HCT116 (cell line): ENCODE results near the gene NFKB2. TPM values are rescaled to one million over a fixed set of nuclear protein-coding genes. Genes with fewer than 3 reads are reported as not detected.

ENCODE experiments used
- ATAC-seq: fragments of 200-7000 bp; cut with Tn5 transposase; 2 replicates; pipeline ENCODE4 v1.9.1; 2020; ENCODE audit warnings: mild to moderate bottlenecking, moderate library complexity
- BruUV-seq: library from RNA; stranded (reverse); fragments of 400-500 nt; replicated peaks from 2 replicates; lab custom pipeline; 2021; lab: Mats Ljungman, UMichigan
- CTCF ChIA-PET: fragments of 300-600 bp; sonication (Branson Sonifier 250); formaldehyde crosslinking; loops from one replicate; lab custom pipeline; 2021; ENCODE audit warnings: antibody characterized with exemption; lab: Charles Lee
- POLR2A ChIA-PET: fragments of 300-600, 350-600 bp; sonication (Branson Sonifier 250); formaldehyde crosslinking; loops from one replicate; lab custom pipeline; 2021; ENCODE audit warnings: antibody characterized with exemption; lab: Charles Lee
- RAD21 ChIA-PET, 2 experiments: fragments of 300-600 bp; sonication (Branson Sonifier 250); formaldehyde crosslinking; loops; one replicate each; lab custom pipeline; 2023; ENCODE audit warnings: low total read pairs in 2 of 2; ENCODE audit not compliant: uncharacterized antibody in 2 of 2, unreplicated experiment in 2 of 2, low non-redundant PET in 1 of 2; lab: Charles Lee
- DNase-seq: peaks from one replicate; pipeline ENCODE4 v3.0.0-alpha.2; 2010; ENCODE audit warnings: low read depth, low spot score
- H2AFZ ChIP-seq: fragments of 200-600 bp; shearing (Covaris generic), sonication (generic); 2 replicates; pipeline ENCODE4 v1.6.1; 2017; ENCODE audit warnings: low read depth, mixed run types, mixed read lengths, antibody characterized with exemption, low read length; ENCODE audit not compliant: poor library complexity, severe bottlenecking
- H3K27ac ChIP-seq: 2 replicates; pipeline ENCODE4 v1.5.1; 2012; ENCODE audit warnings: low read depth, low read length
- H3K27me3 ChIP-seq: fragments of 200-600 bp; sonication (generic); 2 replicates; pipeline ENCODE4 v1.6.1; 2016; ENCODE audit warnings: mixed run types, low read length, mixed read lengths; ENCODE audit not compliant: insufficient read depth
- H3K36me3 ChIP-seq, 2 experiments: fragments of 200-500 bp in 1 of 2; fragments of 200-600 bp in 1 of 2; sonication (Bioruptor generic) in 1 of 2; sonication (generic) in 1 of 2; 2 replicates each; pipeline versions ENCODE4 v1.5.1 to v1.6.1; 2014 to 2016; ENCODE audit warnings: low read length in 2 of 2, inconsistent platforms in 1 of 2, mixed read lengths in 1 of 2, mixed run types in 1 of 2; ENCODE audit not compliant: insufficient read depth in 2 of 2, control insufficient read depth in 1 of 2
- H3K4me1 ChIP-seq, 2 experiments: fragments of 200-600 bp in 1 of 2; sonication (generic) in 1 of 2; 2 replicates each; pipeline versions ENCODE4 v1.5.1 to v1.6.1; 2012 to 2017; ENCODE audit warnings: low read length in 2 of 2, inconsistent platforms in 1 of 2, mild to moderate bottlenecking in 1 of 2, mixed read lengths in 1 of 2, mixed run types in 1 of 2, moderate library complexity in 1 of 2; ENCODE audit not compliant: insufficient read depth in 2 of 2, control insufficient read depth in 1 of 2
- H3K4me2 ChIP-seq: fragments of 200-600 bp; sonication (generic); 2 replicates; pipeline ENCODE4 v1.6.1; 2017; ENCODE audit warnings: mixed run types, low read length, mixed read lengths
- H3K4me3 ChIP-seq, 2 experiments: fragments of 200-600 bp in 1 of 2; sonication (generic) in 1 of 2; replicated peaks in 1 of 2; 2 replicates each; pipeline ENCODE4 v1.5.1; 2011 to 2016; ENCODE audit warnings: low read length in 2 of 2, control low read depth in 1 of 2, low read depth in 1 of 2, mild to moderate bottlenecking in 1 of 2, mixed read lengths in 1 of 2, mixed run types in 1 of 2
- H3K79me2 ChIP-seq: fragments of 200-600 bp; sonication (generic); 2 replicates; pipeline ENCODE4 v1.6.1; 2017; ENCODE audit warnings: mild to moderate bottlenecking, mixed run types, low read length, moderate library complexity, mixed read lengths; ENCODE audit not compliant: insufficient read depth
- H3K9ac ChIP-seq: fragments of 200-600 bp; sonication (generic); 2 replicates; pipeline ENCODE4 v1.6.1; 2016; ENCODE audit warnings: low read length, mixed read lengths
- H3K9me2 ChIP-seq: fragments of 200-600 bp; sonication (generic), shearing (Covaris generic); 2 replicates; pipeline ENCODE4 v1.6.1; 2017; ENCODE audit warnings: mixed run types, mild to moderate bottlenecking, moderate library complexity; ENCODE audit not compliant: insufficient read depth
- H3K9me3 ChIP-seq, 2 experiments: fragments of 200-500 bp in 1 of 2; fragments of 200-600 bp in 1 of 2; sonication (Bioruptor generic) in 1 of 2; sonication (generic) in 1 of 2; 2 replicates each; pipeline ENCODE4 v1.6.1; 2014 to 2017; ENCODE audit warnings: low read length in 2 of 2, mixed read lengths in 2 of 2, inconsistent platforms in 1 of 2, low read depth in 1 of 2, mild to moderate bottlenecking in 1 of 2, mixed run types in 1 of 2, moderate library complexity in 1 of 2; ENCODE audit not compliant: control insufficient read depth in 1 of 2, insufficient read depth in 1 of 2
- H4K20me1 ChIP-seq: fragments of 200-600 bp; sonication (generic), shearing (Covaris generic); 2 replicates; pipeline ENCODE4 v1.6.1; 2017; ENCODE audit warnings: mixed run types, mild to moderate bottlenecking, moderate library complexity; ENCODE audit not compliant: insufficient read depth
- CBX3 ChIP-seq: IDR thresholded peaks from 2 replicates; pipeline ENCODE4 v1.6.1; 2012; ENCODE audit warnings: low read depth
- CEBPB ChIP-seq: IDR thresholded peaks from 2 replicates; pipeline ENCODE4 v1.6.1; 2012; ENCODE audit warnings: low read depth
- EGR1 ChIP-seq: IDR thresholded peaks from 2 replicates; pipeline ENCODE4 v1.6.1; 2012; ENCODE audit warnings: low read depth
- EZH2phosphoT487 ChIP-seq: fragments of 200-600 bp; IDR thresholded peaks from 2 replicates; pipeline ENCODE4 v1.6.1; 2018; ENCODE audit warnings: antibody characterized with exemption, borderline replicate concordance
- RAD21 ChIP-seq: IDR thresholded peaks from 2 replicates; pipeline ENCODE4 v1.6.1; 2012; ENCODE audit warnings: low read depth, mild to moderate bottlenecking
- SP1 ChIP-seq: IDR thresholded peaks from 2 replicates; pipeline ENCODE4 v1.6.1; 2012; ENCODE audit warnings: low read depth
- SRF ChIP-seq: IDR thresholded peaks from 2 replicates; pipeline ENCODE4 v1.6.1; 2012; ENCODE audit warnings: low read depth
- TCF7L2 ChIP-seq: IDR thresholded peaks from 2 replicates; pipeline ENCODE4 v1.7.0; 2011; ENCODE audit warnings: borderline replicate concordance, inconsistent platforms; ENCODE audit not compliant: insufficient read depth, insufficient read length; ENCODE audit errors: extremely low read depth
- intact Hi-C: fragments of 100-400 bp; cut with micrococcal nuclease; formaldehyde crosslinking; loops from 2 replicates; pipeline ENCODE4 v1.10.0; 2022
- total RNA-seq: library from RNA; stranded (reverse); gene quantifications from one replicate; pipeline ENCODE4 v1.2.1, GENCODE V29; 2021; ENCODE audit not compliant: unreplicated experiment
- TF ChIP-seq, protein P1 (sequence below), 3 experiments: fragments of 200-600 bp in 1 of 3; sonication (generic) in 1 of 3; IDR thresholded peaks in 2 of 3; conservative IDR thresholded peaks in 1 of 3; 2 replicates each; pipeline ENCODE4 v1.5.1; 2012 to 2017; ENCODE audit warnings: low read depth in 2 of 3, low read length in 2 of 3, antibody characterized with exemption in 1 of 3, borderline replicate concordance in 1 of 3, control low read depth in 1 of 3, mild to moderate bottlenecking in 1 of 3, mixed read lengths in 1 of 3, mixed run types in 1 of 3, moderate library complexity in 1 of 3; ENCODE audit not compliant: insufficient read depth in 1 of 3
- TF ChIP-seq, protein P2 (sequence below): IDR thresholded peaks from 2 replicates; pipeline ENCODE4 v1.6.1; 2012; ENCODE audit warnings: low read depth

The NFKB2 gene
- total RNA-seq, 1 experiment from 2014 or later = 115 TPM

DNA sequence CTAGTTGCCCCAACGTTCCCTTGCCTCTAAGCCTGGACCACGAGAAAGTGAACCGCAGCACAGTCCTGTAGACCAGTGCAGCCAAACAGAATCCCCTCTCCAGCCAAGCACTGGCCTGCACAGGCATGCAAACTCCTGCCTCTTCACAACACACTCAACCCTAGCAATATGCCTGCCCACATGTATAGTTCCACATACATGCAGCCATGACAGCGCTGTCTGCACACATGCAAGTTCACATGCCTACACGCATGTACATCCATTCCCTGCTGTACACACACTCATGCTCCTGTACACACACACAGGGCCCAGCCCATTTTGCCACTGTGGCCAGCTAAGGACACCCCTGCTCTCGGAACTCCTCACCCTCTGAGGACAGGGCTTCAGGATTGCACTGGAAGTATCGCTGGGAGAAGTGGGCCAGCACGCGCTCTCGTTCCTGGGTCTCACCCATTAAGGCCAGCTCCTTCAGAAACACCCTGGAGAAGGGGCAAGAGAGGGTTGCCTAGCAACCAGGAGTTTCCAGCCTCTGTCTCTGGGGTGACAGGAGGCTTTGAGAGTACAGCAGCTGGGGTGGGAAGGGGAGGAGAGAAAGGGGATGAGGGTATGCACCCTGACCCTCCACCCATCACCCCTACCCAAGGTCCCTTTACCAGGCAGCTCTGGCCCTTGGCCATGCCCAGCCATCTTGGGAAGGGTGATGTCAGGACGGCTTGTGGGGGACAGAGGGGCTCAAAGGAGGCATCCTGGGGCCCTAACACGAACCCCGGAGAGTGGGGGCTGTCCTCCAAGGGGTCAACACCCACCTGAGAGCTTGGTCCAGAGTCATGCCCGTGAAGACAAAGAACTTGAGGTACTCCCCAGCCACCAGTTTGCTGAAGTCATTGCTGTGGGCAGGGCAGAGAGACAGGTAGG lies 16.1 kb downstream of the NFKB2 start:
- Histone ChIP-seq H3K4me1 (peaks cover 11 to 21% of the 10 kb centered on the region in 2 experiments), H2AFZ (no peak overlapping the region), H4K20me1 (no peaks in the 10 kb centered on the region), H3K27ac (no peak overlapping the region), H3K4me2 (no peak overlapping the region), H3K36me3 (no peaks in the 10 kb centered on the region), H3K79me2 (no peaks in the 10 kb centered on the region), H3K9me2 (no peaks in the 10 kb centered on the region), H3K9me3 (no peaks in the 10 kb centered on the region), H3K4me3 (no peak overlapping the region), H3K9ac (no peak overlapping the region), H3K27me3 (peaks cover 3% of the 10 kb centered on the region; the same call in 1 of the 2 replicates)
- TF ChIP-seq, protein P1, sequence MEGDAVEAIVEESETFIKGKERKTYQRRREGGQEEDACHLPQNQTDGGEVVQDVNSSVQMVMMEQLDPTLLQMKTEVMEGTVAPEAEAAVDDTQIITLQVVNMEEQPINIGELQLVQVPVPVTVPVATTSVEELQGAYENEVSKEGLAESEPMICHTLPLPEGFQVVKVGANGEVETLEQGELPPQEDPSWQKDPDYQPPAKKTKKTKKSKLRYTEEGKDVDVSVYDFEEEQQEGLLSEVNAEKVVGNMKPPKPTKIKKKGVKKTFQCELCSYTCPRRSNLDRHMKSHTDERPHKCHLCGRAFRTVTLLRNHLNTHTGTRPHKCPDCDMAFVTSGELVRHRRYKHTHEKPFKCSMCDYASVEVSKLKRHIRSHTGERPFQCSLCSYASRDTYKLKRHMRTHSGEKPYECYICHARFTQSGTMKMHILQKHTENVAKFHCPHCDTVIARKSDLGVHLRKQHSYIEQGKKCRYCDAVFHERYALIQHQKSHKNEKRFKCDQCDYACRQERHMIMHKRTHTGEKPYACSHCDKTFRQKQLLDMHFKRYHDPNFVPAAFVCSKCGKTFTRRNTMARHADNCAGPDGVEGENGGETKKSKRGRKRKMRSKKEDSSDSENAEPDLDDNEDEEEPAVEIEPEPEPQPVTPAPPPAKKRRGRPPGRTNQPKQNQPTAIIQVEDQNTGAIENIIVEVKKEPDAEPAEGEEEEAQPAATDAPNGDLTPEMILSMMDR (IDR thresholded peaks at IDR 0.05 in 2 of 3, conservative IDR thresholded peaks at IDR 0.05 in 1 of 3; ENCODE audit: borderline replicate concordance in 1 of 3, insufficient read depth in 1 of 3, low read depth in 2 of 3, low read length in 2 of 3) = no peak
- TF ChIP-seq TCF7L2 (no peak), SRF (no peak)
- DNase-seq (no peak), ATAC-seq (no peak)
- POLR2A ChIA-PET = no interaction called here
- no TSS peak for BruUV-seq
- RAD21 ChIA-PET = no interaction called here
- intact Hi-C loops = no loop called here
- CTCF ChIA-PET = interaction anchor here (1.1 kb wide), 1 partner anchor 12 kb away, joined by 4 read pairs; no protein-coding TSS in a partner anchor

DNA sequence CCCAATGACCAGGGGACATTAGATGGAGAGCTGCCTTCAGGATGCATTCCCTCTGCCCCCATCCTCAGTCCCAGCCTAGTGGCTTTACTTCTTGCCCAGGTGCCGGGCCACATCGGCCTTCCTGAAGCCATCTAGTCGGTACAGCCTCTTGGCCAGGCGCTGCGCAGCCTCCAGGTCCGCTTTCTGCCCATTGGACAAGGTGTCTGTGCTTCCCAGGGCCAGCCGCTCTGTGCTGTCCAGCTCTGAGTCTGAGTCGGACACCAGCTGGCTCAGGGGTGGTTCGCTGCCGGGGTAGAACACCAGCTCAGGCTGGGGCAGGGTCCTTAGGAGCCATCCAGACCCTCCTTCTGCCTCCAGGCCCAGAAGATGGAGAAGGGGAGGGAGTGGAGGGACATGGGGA lies 16.8 kb downstream of the NFKB2 start:
- Histone ChIP-seq H3K27me3 (peaks cover 3% of the 10 kb centered on the region; the same call in 1 of the 2 replicates), H3K4me2 (no peak overlapping the region), H4K20me1 (no peaks in the 10 kb centered on the region), H3K36me3 (no peaks in the 10 kb centered on the region), H3K79me2 (no peaks in the 10 kb centered on the region), H3K4me3 (no peak overlapping the region), H3K27ac (no peak overlapping the region), H3K9ac (no peak overlapping the region), H3K4me1 (peaks cover 11 to 21% of the 10 kb centered on the region in 2 experiments), H3K9me2 (no peaks in the 10 kb centered on the region), H2AFZ (no peak overlapping the region), H3K9me3 (no peaks in the 10 kb centered on the region)
- POLR2A ChIA-PET = interaction anchor here (1.4 kb wide), 1 partner anchor 10 kb away, joined by 3 read pairs; no protein-coding TSS in a partner anchor
- ATAC-seq (no peak), DNase-seq (no peak)
- RAD21 ChIA-PET = no interaction called here
- no TSS peak for BruUV-seq
- no peak for TF ChIP-seq SRF
- TF ChIP-seq CBX3 = no peak
- TF ChIP-seq RAD21 = no peak
- TF ChIP-seq EZH2phosphoT487 = no peak
- no peak for TF ChIP-seq EGR1
- no peak for TF ChIP-seq SP1
- TF ChIP-seq, protein P2, sequence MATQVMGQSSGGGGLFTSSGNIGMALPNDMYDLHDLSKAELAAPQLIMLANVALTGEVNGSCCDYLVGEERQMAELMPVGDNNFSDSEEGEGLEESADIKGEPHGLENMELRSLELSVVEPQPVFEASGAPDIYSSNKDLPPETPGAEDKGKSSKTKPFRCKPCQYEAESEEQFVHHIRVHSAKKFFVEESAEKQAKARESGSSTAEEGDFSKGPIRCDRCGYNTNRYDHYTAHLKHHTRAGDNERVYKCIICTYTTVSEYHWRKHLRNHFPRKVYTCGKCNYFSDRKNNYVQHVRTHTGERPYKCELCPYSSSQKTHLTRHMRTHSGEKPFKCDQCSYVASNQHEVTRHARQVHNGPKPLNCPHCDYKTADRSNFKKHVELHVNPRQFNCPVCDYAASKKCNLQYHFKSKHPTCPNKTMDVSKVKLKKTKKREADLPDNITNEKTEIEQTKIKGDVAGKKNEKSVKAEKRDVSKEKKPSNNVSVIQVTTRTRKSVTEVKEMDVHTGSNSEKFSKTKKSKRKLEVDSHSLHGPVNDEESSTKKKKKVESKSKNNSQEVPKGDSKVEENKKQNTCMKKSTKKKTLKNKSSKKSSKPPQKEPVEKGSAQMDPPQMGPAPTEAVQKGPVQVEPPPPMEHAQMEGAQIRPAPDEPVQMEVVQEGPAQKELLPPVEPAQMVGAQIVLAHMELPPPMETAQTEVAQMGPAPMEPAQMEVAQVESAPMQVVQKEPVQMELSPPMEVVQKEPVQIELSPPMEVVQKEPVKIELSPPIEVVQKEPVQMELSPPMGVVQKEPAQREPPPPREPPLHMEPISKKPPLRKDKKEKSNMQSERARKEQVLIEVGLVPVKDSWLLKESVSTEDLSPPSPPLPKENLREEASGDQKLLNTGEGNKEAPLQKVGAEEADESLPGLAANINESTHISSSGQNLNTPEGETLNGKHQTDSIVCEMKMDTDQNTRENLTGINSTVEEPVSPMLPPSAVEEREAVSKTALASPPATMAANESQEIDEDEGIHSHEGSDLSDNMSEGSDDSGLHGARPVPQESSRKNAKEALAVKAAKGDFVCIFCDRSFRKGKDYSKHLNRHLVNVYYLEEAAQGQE = no peak
- no peak for TF ChIP-seq TCF7L2
- no peak for TF ChIP-seq CEBPB
- CTCF ChIA-PET = no interaction called here
- intact Hi-C loops = no loop called here
